Stimulated activated CD4-positive, alpha-beta T cell treated with anti-CD3 and anti-CD28 coated beads, TNF-alpha, amount 100 ng/mL, for 1 hour (primary cell): Measurements from ENCODE around the gene ADGRL4.

ENCODE experiments used
- DNase-seq, 3 donors: peaks; one replicate each; pipeline ENCODE4 v3.0.0-alpha.2; 2020; ENCODE audit warnings: low read depth in 3 of 3, low spot score in 1 of 3

ADGRL4 gene

GRCh38 chr1:78840453-78841271, 165.9 kb downstream of the ADGRL4 start:
- no peak for DNase-seq
